ENCODE data around the gene RNU6-1.

- TF ChIP-seq, protein P1, sequence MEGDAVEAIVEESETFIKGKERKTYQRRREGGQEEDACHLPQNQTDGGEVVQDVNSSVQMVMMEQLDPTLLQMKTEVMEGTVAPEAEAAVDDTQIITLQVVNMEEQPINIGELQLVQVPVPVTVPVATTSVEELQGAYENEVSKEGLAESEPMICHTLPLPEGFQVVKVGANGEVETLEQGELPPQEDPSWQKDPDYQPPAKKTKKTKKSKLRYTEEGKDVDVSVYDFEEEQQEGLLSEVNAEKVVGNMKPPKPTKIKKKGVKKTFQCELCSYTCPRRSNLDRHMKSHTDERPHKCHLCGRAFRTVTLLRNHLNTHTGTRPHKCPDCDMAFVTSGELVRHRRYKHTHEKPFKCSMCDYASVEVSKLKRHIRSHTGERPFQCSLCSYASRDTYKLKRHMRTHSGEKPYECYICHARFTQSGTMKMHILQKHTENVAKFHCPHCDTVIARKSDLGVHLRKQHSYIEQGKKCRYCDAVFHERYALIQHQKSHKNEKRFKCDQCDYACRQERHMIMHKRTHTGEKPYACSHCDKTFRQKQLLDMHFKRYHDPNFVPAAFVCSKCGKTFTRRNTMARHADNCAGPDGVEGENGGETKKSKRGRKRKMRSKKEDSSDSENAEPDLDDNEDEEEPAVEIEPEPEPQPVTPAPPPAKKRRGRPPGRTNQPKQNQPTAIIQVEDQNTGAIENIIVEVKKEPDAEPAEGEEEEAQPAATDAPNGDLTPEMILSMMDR (IDR thresholded peaks at IDR 0.05; ENCODE audit: low read length): no peak
- no peak for TF ChIP-seq EZH2 (IDR thresholded peaks at IDR 0.05; ENCODE audit: borderline replicate concordance, low read length)
Measured at GRCh38 chr15:67857220-67857619, 17.4 kb upstream of the RNU6-1 start.

Measured in OCI-LY1 (cell line).